Left ventricle myocardium inferior (tissue), 1 donor: ENCODE results near the gene HOXD10. TPM values are rescaled to one million over a fixed set of nuclear protein-coding genes. Genes with fewer than 3 reads are reported as not detected.

Experiments
- DNase-seq: peaks from one replicate; pipeline ENCODE4 v3.0.0-alpha.2; 2020
- H3K27ac ChIP-seq: fragments of 200-600 bp; replicated peaks from 2 replicates; pipeline ENCODE4 v1.8.0; 2021
- H3K27me3 ChIP-seq: fragments of 200-600 bp; 2 replicates; pipeline ENCODE4 v1.8.0; 2021; ENCODE audit warnings: low read depth
- H3K36me3 ChIP-seq: fragments of 200-600 bp; 2 replicates; pipeline ENCODE4 v1.8.0; 2021
- H3K4me1 ChIP-seq: fragments of 200-600 bp; 2 replicates; pipeline ENCODE4 v1.8.0; 2021
- H3K4me3 ChIP-seq: fragments of 200-600 bp; 2 replicates; pipeline ENCODE4 v1.8.0; 2021; ENCODE audit warnings: mild to moderate bottlenecking, moderate library complexity
- H3K9me3 ChIP-seq: fragments of 200-600 bp; replicated peaks from 2 replicates; pipeline ENCODE4 v1.8.0; 2021
- intact Hi-C: fragments of 100-400 bp; cut with micrococcal nuclease; formaldehyde crosslinking; loops from one replicate; pipeline ENCODE4 v1.11.0; 2022
- total RNA-seq: library from RNA; stranded (reverse); fragmentation: NEBNext Ultra II Directional; extraction: Animal tissue kit (Norgen Biotek cat#: 25700); gene quantifications from one replicate; pipeline ENCODE4 v1.2.1, GENCODE V29; 2021
- TF ChIP-seq, protein P1 (sequence below): fragments of 200-600 bp; IDR thresholded peaks from 2 replicates; pipeline ENCODE4 v1.8.0; 2021; ENCODE audit warnings: antibody characterized with exemption, mild to moderate bottlenecking, borderline replicate concordance
- donor health status: DM: no; HTN: yes; CAD: no; lungs with severe emphysema.

The HOXD10 gene
- total RNA-seq, 1 donor from 2014 or later, result not detected

DNA sequence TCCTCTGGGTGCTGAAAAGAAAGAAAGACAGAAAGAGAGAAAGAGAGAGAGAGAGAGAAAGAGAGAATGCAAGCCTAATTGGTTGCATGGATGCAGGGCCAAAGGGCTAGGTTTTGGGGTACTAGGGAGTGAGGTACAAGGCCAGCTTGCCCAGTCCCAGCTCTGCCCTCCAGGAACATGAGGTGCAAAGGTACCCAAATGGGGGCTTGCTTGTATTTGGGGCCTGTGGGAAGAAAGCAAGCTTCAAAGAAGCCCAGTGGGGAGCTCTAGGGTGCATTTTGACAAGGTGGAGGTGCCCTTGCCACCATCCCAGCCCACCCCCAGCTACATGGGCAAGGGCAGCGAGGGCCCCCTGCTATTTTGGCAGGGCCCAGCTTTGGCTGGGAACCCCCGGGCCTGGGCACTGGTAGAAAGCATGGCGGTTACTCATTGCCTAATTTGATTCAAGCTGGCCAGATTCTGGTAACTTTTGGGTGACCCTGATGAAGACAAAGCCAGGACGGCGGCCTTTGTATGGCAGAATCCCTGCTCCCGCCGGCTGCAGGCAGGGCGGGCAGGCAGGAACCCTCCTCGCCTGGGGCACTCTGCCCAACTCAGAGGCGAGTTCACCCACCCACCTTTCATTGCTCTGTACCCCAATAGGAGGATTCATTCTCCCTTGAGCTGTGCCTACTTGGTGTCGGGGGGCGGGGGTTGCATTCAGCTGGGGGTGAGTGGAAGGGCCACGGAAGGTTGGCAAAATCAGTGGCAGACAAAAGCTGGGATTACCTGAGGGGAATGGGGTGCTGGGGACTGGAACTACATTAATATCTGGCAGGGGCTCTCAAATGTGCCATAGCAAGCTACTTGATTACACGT, 34.2 kb downstream of the HOXD10 start:
- Histone ChIP-seq H3K9me3 (no peaks in the 10 kb centered on the region), H3K4me3 (no peak overlapping the region), H3K4me1 (peaks cover 10% of the 10 kb centered on the region), H3K27ac (no peak overlapping the region), H3K27me3 (peaks cover 100% of the 10 kb centered on the region), H3K36me3 (no peaks in the 10 kb centered on the region)
- no peak for DNase-seq
- intact Hi-C loops, result no loop called here
- TF ChIP-seq, protein P1, sequence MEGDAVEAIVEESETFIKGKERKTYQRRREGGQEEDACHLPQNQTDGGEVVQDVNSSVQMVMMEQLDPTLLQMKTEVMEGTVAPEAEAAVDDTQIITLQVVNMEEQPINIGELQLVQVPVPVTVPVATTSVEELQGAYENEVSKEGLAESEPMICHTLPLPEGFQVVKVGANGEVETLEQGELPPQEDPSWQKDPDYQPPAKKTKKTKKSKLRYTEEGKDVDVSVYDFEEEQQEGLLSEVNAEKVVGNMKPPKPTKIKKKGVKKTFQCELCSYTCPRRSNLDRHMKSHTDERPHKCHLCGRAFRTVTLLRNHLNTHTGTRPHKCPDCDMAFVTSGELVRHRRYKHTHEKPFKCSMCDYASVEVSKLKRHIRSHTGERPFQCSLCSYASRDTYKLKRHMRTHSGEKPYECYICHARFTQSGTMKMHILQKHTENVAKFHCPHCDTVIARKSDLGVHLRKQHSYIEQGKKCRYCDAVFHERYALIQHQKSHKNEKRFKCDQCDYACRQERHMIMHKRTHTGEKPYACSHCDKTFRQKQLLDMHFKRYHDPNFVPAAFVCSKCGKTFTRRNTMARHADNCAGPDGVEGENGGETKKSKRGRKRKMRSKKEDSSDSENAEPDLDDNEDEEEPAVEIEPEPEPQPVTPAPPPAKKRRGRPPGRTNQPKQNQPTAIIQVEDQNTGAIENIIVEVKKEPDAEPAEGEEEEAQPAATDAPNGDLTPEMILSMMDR, result no peak

DNA sequence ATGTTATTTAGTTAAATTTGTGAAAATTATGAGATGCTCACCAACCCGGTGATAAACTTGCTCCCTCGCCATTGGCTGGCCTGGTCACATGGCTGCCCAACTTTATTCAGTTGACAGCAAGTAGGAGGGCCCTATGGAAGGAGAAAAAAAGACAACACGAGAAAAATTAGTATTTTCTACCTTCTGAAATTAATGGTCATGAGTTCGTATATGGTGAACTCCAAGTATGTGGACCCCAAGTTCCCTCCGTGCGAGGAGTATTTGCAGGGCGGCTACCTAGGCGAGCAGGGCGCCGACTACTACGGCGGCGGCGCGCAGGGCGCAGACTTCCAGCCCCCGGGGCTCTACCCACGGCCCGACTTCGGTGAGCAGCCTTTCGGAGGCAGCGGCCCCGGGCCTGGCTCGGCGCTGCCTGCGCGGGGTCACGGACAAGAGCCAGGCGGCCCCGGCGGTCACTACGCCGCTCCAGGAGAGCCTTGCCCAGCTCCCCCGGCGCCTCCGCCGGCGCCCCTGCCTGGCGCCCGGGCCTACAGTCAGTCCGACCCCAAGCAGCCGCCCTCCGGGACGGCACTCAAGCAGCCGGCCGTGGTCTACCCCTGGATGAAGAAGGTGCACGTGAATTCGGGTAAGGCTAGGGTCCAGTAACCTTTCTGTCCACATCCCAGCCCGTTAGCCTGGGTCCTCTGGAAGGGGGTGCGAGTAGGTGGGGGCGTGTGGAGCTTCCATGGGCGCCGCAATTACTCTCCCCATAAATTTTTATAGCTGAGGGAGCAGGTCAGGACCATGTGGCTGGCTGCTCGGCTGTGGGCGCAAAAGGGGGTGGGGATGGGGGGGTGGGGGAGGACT, 35.1 kb downstream of the HOXD10 start, which contains the start of gene HOXD4:
TSS of gene HOXD4 (plus strand) at position 109 of the 846 bp plus-strand sequence. CDS start at position 193, 84 bp downstream.
- Histone ChIP-seq H3K4me1 (peaks cover 12% of the 10 kb centered on the region), H3K36me3 (no peaks in the 10 kb centered on the region), H3K9me3 (no peaks in the 10 kb centered on the region), H3K27me3 (peaks cover 100% of the 10 kb centered on the region), H3K4me3 (peak within 1 kb of the TSS; percentile 38), H3K27ac (no peak within 1 kb of the TSS)
- intact Hi-C loops, result no loop called here
- TF ChIP-seq, protein P1, result no peak
- DNase-seq, result no peak

DNA sequence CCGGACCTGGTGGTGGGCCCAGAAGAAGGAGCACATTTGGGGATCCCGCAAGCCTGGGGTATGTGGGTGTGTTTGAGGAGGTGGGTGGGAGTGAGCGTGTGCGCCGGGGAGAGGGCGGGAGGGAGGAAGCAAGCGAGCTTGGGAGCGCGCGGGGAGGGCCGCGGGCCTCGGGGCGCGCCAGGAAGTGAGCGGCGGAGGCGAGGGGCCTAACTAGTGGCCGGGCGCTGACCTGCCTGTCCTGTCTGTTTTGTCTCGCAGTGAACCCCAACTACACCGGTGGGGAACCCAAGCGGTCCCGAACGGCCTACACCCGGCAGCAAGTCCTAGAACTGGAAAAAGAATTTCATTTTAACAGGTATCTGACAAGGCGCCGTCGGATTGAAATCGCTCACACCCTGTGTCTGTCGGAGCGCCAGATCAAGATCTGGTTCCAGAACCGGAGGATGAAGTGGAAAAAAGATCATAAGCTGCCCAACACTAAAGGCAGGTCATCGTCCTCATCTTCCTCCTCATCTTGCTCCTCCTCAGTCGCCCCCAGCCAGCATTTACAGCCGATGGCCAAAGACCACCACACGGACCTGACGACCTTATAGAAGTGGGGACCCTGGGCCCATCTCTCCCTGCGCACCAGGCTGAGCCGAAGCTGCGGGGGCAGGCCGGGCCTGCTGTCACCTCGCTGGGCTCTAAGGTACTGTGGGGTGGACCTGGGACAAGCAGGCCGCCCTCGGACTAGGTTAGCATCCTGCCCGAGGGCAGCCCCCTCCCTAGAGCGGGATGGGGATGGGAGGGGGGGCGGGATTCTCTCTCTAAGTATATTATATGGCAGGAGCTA, 36.0 kb downstream of the HOXD10 start:
- Histone ChIP-seq H3K4me3 (peak overlapping the region; percentile 2), H3K9me3 (no peaks in the 10 kb centered on the region), H3K27me3 (peaks cover 100% of the 10 kb centered on the region), H3K27ac (no peak overlapping the region), H3K4me1 (peaks cover 21% of the 10 kb centered on the region), H3K36me3 (no peaks in the 10 kb centered on the region)
- DNase-seq, result no peak
- intact Hi-C loops, result no loop called here
- TF ChIP-seq, protein P1, result no peak

DNA sequence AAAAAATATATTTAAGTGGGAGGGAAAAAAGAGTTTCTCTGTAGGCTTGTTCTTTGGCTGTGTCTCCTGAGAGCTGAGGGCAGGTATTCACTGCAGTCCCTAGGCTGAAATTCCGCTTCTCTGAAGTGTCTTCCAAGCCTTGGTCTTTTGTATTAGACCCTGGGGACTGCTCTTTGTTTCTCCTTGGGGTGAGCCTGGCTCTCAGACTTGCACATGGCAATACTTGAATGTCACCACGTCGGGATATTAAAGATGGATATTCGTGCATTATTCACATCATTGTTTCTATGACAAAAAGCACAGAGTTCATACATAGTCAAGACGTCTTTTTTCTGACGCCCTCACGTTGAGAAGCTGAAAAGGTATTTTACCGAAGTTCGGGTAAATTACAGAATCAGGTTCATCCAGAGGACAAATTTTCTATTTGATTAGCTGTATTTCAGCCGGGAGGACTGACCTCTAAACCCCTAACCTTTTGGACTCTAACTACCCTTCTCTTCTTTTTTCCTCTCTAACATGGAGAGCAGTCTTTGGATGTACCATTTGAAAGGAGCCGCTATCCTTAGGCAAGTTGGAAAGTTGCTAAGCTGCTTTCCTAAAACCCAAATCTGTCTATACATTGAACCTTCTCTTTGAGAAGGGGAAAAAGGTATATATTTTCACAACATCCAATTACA, 38.1 kb downstream of the HOXD10 start:
- intact Hi-C loops, result no loop called here
- TF ChIP-seq, protein P1, result no peak
- Histone ChIP-seq H3K4me3 (no peak overlapping the region), H3K27ac (no peak overlapping the region), H3K27me3 (peaks cover 100% of the 10 kb centered on the region), H3K36me3 (no peaks in the 10 kb centered on the region), H3K4me1 (peaks cover 39% of the 10 kb centered on the region), H3K9me3 (no peaks in the 10 kb centered on the region)
- no peak for DNase-seq
